NCI-H748 (cell line): ENCODE results near the gene GTF2H3.
A peak's percentile ranks its signal among the peaks of the same experiment; 100 is the strongest.
"Not testable (repeated sequence)": the region's sequence is repeated elsewhere in the genome, so short reads cannot be mapped to it uniquely, and the experiment has no call there.

ENCODE experiments used
- DNase-seq: peaks from one replicate; lab custom pipeline; 2025; ENCODE audit not compliant: unreplicated experiment; lab: John Stamatoyannopoulos, UW

Gene GTF2H3

GRCh38 chr12:123633379-123634141 is at the start of gene GTF2H3, which contains the start of gene EIF2B1:
TSS of gene GTF2H3 (plus strand) at chr12:123633829. CDS start at chr12:123633860, 31 bp downstream.
TSS of gene EIF2B1 (minus strand) at chr12:123633686. CDS start at chr12:123633557, 129 bp downstream.
- DNase-seq = peak; percentile 98

DNA sequence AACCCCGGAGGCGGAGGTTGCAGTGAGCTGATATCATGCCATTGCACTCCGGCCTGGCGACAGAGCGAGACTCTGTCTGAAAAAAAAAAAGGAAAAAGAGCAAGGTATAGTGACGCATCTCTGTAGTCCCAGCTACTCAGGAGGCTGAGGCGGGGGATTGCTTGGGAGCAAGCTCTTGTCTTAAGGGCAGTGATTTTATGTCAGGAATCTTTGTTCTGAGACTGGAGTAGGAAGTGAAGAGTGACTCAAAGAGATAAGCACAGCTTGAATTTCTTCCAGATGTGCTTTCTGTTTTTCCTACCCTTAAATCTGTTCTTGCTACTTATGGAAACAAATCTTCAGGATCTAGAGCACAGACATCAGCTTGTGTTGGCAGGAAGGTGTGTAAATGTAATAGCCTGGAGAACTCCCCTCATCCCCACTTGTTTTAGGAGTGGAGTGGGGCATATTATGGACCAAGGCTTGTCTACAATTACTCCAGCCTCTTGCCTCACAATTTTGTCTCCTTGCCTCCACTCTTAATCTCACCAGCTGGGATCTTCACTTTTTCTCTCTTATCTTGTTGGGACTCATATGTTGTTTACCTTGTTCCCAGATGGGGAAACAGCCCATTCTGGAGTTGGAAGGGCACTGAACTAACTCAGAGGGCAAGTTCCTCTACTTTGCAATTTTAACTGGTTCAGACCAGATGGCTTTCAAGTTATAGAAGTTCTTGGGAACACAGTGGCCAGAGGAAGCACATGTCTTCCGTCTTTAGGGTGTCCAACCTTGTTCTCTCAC is 41.7 kb upstream of the GTF2H3 start:
- DNase-seq = no peak

DNA sequence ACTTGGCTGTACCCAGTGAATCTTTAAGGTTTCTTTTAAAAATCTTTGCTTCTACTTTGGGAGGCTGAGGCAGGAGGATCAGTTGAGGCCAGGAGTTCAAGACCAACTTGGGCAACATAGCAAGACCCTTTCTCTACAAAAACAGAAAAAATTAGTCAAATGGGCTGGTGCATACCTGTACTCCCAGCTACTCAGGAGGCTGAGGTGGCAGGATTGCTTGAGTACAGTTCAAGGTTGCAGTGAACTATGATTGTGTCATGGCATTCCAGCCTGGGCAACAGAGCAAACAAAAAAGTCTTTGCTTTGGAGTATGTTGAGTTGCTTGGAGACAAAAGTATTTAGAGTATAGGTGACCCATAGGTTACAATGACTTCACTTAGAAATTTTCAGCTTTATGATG is 37.9 kb upstream of the GTF2H3 start:
- no peak for DNase-seq

GRCh38 chr12:123597100-123597499 is 36.5 kb upstream of the GTF2H3 start:
- DNase-seq = no peak

DNA sequence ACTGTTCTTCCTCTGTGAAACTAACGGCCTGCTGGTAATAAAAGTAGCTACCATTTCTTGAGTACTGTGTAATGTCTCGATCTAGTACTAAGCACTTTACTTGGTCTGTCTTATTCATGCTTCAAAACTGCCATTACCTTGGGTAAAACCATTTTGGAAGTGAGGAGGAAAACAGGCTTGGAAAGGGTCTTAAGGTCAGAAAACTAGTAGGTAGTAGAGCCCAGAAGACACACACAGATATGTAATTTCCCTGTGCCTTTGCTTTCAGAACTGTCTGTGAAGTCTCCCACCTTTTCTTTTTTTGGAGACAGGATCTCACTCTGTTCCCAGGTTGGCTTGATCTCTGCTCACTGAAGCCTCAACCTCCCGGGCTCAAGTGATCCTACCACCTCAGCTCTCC is 35.1 kb upstream of the GTF2H3 start:
- no peak for DNase-seq

- no peak for DNase-seq
Measured at GRCh38 chr12:123599310-123599709, 34.3 kb upstream of the GTF2H3 start.

GRCh38 chr12:123599721-123600120 is 33.9 kb upstream of the GTF2H3 start:
- DNase-seq = no peak

DNA sequence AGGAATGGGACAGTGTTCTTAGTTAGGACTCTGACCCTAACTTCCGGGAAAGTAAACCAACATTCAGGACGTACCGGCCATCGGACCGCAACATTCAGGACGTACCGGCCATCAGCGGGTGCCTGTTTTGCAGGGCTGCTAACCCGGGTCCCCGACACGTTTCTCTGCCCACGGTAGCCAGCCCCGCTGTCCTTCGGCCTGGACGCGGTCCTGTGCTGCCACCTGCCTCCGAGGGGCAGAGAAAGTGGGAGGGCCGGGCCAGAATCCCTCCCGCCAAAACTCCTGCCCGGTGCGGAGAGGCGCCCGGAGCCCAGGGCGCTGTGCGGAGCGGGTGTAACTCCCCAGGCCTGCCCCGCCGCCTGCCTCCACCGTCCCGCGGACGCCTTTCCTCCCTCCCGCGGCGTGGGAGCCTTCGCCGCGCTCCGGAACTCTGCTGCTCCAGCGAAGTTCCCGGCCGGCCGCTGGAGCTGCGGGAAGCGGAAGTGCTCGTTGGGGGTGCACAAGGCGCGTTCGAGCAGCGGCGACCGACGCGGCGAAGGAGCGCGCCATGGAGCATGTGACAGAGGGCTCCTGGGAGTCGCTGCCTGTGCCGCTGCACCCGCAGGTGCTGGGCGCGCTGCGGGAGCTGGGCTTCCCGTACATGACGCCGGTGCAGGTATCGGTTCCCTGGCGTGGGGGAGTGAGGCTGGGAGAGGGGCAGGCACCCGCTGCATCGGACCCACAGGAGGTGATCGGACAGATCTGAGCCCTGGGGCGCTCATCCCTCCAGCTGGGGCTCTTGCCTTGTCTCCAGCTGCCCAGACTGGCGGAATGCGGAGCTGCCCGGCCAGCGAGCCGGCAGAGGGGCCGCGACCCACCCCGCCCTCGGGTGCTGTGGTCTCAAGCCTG is 31.8 kb upstream of the GTF2H3 start, which contains the start of gene DDX55:
TSS of gene DDX55 (plus strand) at position 498 of the 888 bp plus-strand sequence. CDS start at position 548, 50 bp downstream.
- DNase-seq = peak; percentile 88

- DNase-seq = no peak
Measured at GRCh38 chr12:123602651-123603195, 30.9 kb upstream of the GTF2H3 start.

GRCh38 chr12:123603495-123603894 is 30.1 kb upstream of the GTF2H3 start:
- DNase-seq = not testable (repeated sequence)

DNA sequence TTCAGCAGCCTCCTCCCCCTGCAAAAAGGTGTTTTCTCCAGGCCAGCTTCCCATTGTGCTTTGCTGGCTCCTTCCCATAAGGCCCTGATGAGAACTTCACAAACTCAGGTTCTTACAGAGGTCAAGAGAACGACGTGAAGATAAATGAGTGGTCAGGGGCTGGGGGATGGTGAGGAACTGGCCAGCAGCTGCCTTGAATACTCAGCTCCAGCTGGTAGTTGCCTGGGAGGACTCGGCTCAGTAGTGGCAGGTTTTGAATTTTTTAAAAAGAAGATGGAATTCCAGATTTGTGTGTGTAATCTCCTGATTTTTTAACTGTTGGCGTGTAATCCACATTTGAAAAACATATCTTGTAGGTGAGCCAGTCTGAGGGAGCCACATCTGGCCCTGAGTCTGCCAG is 25.9 kb upstream of the GTF2H3 start:
- no peak for DNase-seq

GRCh38 chr12:123608182-123608581 is 25.4 kb upstream of the GTF2H3 start:
- DNase-seq = no peak

GRCh38 chr12:123614110-123614509 is 19.5 kb upstream of the GTF2H3 start:
- no peak for DNase-seq

DNA sequence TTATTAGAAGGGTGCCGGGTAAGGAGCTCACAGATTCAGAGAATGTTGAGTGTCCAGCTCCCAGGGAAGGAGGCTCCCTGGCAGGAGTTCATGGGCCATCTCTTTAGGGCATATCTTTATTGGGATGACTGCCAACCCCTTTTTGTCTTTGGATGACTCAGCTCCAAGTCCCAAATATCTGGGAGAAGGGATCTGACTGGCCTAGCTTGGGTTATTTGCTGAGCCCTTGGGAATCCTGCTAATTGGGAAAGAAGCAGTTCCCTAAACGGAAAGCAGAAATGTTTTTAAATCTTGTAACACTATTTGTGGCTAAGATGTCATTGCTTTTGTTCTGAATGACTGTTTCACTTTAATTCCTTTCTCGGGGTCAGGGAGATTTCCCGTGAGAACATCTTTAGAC is 19.1 kb upstream of the GTF2H3 start:
- no peak for DNase-seq

GRCh38 chr12:123617144-123617543 is 16.5 kb upstream of the GTF2H3 start:
- DNase-seq = no peak

DNA sequence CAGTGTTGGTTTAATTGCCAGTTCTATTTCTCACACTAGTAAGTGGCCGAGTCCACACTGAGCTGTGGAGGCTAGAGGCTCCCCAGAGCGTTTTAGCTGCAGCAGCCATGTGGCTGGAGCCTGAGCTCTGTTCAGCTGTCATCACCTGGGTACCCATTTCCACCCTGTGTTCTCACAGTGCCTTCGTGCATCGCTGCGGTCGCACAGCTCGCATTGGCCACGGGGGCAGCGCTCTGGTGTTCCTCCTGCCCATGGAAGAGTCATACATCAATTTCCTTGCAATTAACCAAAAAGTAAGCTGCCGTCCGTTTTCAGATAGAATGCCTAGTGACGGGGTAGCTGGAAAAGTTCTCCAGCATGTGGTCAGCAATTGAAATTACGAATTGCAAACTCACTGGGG is 16.0 kb upstream of the GTF2H3 start:
- DNase-seq = no peak

- no peak for DNase-seq
Measured at GRCh38 chr12:123621101-123621500, 12.5 kb upstream of the GTF2H3 start.

DNA sequence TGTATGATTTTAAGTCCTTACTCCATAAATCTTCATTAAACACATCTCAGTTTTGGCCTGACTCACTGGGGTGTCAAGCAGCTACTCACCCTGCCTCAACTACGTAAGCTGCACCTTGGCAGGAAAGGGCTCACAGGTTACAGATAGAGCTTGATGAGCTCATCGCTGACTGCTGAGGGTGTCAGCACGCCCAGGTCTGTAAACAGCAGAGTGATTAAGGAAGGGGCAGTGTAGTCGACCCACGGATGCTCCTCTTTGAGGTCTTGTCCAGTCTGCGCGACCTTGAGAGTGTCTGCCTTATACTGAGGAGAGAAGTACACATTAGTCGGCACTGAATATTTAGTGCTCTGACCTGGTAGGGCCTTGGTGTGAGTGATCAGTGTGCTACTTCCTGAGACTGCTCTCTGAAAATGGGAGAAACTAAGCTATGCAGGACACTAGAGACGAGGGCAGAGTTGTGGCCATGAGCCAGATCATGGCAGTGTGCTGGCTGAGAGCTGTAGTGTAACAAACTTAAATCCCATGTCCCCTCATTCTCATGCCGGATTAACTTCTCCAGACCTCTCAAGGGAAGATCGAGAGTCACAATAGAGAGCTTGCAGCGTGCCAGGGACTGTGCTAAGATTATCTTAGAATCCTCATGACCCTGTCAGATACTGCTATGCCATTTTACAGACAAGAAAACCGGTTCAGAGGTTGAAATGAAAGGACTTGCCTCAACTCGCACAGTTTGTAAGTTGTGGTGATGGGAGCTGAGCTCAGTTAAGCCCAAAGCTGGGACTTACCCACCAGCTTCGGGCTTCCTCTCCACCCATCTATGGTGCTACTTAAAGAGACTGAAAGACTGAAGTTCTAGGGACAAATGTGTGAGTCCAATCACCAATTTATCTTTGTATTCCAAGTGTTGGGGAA is 11.8 kb upstream of the GTF2H3 start:
- no peak for DNase-seq

- DNase-seq = no peak
Measured at GRCh38 chr12:123634142-123634561, 523 bp downstream of the GTF2H3 start.

GRCh38 chr12:123643911-123644310 is 10.3 kb downstream of the GTF2H3 start:
- DNase-seq = no peak
